AG09309 (cell line): Measurements from ENCODE around the gene ADAP1.

ENCODE experiments used
- DNase-seq: peaks from one replicate; pipeline ENCODE4 v3.0.0-alpha.2; 2010; ENCODE audit warnings: low read depth
- H3K4me3 ChIP-seq: 2 replicates; pipeline ENCODE4 v1.5.1; 2011; ENCODE audit warnings: mild to moderate bottlenecking, low read depth, low read length, moderate library complexity; ENCODE audit not compliant: control insufficient read depth
- TF ChIP-seq, protein P1 (sequence below): IDR thresholded peaks from 2 replicates; pipeline ENCODE4 v1.5.1; 2011; ENCODE audit warnings: mild to moderate bottlenecking, low read depth, low read length, inconsistent platforms; ENCODE audit not compliant: insufficient read depth, control insufficient read depth; ENCODE audit errors: missing control alignments

Gene ADAP1

DNA sequence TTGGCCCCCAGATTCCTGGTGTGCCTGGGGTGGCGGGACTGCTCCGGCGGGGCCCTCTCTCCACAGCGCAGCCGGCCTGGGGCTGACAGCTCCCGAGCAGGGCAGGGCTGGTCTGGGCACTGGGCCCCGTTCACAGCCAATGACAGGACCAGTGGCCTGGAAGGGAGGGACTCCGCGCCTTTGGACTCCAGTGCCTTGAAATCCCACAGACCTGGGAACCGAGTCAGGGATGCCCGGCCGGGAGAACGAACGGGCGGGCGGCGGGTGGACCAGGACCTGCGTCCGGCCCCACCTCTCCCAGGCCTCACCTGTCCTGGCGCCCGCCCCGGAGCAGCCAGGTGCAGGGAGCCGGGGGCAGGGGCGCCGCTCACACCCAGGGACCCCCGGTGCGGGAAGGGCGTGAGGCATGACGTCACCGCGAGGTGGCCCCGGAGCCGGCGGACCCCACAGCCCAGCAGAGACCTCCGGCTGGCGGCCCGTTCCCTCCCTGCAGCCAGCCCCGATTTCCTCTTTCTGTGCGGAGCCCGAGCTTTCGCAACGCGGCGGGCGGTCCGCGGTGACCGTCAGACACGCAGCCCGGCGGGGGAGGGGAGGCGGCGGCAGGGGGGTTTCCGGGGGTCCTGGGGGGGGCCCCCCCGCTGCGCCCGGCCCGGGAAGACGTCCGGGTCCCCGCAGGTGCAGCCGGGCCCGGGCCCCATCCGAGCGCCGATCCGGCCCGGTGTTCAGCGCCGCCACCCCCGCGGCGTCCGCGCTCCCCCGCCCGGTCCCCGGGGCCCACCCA, 743 bp downstream of the ADAP1 start:
- DNase-seq: no peak
- H3K4me3 ChIP-seq: no peak overlapping the region; the same call in none of the 2 replicates
- TF ChIP-seq, protein P1, sequence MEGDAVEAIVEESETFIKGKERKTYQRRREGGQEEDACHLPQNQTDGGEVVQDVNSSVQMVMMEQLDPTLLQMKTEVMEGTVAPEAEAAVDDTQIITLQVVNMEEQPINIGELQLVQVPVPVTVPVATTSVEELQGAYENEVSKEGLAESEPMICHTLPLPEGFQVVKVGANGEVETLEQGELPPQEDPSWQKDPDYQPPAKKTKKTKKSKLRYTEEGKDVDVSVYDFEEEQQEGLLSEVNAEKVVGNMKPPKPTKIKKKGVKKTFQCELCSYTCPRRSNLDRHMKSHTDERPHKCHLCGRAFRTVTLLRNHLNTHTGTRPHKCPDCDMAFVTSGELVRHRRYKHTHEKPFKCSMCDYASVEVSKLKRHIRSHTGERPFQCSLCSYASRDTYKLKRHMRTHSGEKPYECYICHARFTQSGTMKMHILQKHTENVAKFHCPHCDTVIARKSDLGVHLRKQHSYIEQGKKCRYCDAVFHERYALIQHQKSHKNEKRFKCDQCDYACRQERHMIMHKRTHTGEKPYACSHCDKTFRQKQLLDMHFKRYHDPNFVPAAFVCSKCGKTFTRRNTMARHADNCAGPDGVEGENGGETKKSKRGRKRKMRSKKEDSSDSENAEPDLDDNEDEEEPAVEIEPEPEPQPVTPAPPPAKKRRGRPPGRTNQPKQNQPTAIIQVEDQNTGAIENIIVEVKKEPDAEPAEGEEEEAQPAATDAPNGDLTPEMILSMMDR: no peak

DNA sequence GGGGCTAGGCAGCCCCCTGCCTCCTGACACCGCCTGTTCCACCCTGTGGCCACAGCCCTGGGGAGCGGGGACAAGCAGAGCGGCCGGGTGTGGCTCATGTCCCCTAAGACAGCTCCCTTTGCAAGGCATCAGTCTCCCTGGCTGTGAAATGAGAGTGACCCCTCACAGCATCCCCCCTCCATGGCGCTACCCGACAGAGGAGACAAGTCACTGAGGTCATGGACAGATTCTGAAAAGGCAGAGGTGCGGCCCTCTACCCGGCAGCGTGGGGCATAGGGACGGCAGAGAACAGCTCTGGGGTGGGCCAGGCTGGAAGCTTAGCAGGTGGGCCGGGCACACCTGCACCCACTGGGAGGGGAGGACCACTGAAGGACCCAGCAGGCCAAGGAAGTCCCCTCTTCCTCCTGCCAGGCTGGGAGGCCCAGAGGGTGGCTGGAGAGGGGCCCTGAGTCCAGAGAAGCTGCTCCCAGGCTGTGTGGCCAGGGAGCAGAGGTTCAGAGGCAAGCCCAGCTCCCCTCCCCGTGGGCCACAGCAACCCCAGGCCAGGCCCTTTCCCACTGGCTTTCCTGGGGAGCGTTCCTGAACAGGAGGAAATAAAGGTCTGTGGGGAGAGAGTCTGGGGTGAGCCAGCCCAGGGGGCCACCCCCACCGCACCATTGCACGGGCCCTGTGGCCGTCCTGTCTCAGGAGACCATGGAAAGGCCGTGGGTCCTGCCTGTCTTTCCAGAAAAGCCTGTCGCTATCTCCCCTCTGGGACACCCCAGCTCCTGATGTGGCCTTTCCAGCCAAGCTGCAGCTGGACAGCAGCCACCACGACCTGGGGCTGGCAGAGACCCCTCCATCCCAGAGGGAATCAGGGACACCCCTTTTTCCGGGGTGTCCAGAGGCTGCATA, 1.7 kb downstream of the ADAP1 start:
- TF ChIP-seq, protein P1: no peak
- H3K4me3 ChIP-seq: no peak overlapping the region
- DNase-seq: no peak

DNA sequence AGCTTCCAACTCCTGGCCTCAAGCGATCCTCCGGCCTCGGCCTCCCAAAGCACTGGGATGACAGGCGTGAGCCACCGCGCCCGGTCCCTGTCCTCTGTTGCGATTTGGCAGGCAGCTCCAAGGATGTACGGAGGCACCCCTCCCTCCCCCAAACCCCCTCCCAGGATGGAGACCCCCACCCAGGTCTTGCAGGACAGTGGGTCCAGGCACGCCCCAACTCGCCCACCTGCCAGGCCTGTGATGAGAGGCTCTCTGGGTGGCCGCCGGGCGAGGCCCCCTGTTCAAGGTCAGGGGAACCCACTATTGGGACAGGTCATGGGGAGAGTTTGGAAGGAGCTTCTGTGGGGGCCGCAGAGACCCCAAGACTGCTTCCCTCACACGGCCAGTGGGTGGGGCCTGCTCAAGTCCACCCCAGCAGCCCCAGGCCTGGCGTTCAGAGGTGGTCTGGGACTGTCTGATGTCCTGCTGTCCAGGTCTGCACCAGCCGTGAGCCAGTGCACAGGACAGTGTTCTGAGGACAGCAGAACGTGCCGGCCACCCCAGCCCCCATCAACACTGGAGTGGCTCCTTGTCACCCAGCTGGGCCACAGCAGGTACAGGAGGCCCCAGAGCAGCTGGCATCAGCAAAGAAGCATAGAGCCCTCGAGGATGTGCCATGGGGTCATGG, 2.5 kb downstream of the ADAP1 start:
- TF ChIP-seq, protein P1: no peak
- DNase-seq: no peak
- no peak overlapping the region for H3K4me3 ChIP-seq

DNA sequence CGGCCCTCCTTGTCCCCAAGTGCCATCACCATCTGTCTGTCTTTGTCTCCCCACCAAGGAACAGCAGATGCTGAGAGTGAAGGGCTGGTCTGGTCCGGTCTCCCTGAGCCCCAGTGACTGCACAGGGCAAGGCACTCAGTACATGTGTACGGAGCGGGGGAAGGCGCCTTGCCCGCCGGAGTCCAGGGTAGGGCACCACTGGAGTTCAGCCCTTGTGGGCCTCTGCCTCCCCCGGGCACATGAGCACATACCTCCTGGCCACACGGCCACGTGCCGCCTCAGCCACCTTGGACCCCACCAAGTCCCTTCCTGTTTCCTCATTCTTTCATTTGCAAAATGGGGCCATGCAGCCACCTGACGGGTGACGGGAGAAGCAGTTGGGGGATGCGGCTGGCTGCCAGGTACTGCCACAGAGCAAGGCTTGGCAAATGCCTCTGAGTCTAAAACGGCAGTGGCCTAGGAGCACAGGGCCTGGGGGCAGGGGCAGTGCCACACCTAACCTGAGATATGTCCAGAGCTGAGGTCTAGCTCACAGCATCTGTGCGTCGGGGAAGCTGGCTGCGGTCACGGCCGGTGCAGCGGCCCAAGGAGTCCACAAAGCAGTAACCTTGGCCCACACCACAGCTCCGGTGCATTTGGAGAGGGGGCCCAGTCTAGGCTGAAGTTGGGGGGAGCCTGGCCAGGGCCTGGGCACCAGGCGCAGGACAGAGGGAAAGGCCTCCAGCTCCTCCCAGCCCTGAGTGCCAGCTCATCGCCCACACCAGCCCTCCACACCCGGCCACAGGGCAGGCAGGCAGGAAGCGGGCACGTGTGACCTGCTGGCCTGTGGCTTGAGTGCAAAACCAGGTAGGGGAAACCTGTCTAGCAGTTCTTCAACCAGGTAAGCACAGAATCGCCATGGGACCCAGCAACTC, 5.2 kb downstream of the ADAP1 start:
- TF ChIP-seq, protein P1: no peak
- no peak overlapping the region for H3K4me3 ChIP-seq
- no peak for DNase-seq

DNA sequence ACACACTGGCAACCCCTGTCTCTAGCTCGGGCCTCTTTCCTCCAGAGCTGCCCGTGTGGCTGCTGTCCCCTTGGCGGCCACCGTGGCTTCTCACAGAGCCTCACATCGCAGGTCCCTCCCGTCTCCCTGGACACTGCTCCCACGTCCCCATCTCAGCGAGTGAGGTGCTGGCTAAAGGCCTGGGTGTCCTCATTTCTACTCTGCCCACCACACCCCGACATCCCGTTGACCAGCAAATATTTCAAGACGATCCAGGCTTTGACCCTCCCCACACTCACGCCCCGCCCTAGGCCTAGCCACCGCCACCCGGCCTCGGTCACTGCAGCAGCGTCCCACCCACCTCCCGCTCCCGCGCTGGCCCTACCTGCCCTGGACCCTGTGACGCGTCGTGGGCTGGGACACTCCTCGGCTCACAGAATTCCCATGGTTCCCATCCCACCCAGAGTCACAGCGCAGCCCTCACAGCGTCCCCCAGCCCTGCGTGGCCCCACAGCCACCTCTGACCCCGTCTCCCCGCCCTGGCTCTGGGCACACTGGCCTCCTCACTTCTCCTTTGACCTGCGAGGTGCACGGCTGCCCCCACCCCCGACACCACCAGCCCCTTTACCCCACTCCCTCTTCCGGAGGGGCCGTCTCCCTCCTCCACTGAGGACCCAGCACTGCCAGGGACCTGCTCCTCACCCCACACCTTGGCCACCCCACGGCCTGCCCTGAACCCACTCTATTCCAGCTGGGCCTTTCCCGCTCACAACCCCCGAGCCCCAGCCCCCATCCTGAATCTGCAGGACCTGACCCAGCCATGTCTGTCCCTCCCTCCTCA, 6.9 kb downstream of the ADAP1 start:
- H3K4me3 ChIP-seq: no peak overlapping the region
- no peak for DNase-seq
- TF ChIP-seq, protein P1: no peak
